Heart left ventricle (tissue), 13 donors: ENCODE results near the gene SLC4A2.

Source experiments
- POLR2A ChIP-seq, 2 donors: fragments of 450-650 bp; IDR thresholded peaks; one replicate each; pipeline ENCODE4 v1.6.1; 2017; ENCODE audit warnings: antibody characterized with exemption in 2 of 2, mild to moderate bottlenecking in 2 of 2, moderate library complexity in 2 of 2
- TF ChIP-seq, protein P1 (sequence below), 12 donors: fragments of 200-600 bp; sonication (generic) in 4 of 12; IDR thresholded peaks; one replicate each; pipeline versions ENCODE4 v1.5.0 to v1.8.0; 2018 to 2022; ENCODE audit warnings: antibody characterized with exemption in 12 of 12, mild to moderate bottlenecking in 5 of 12
- donor health status: ischemic (EF 13 %, LVEDD 7.1; RV severe dilation, severe dysfunction).
- donor health status: DM: no; HTN: yes; CAD: no.
- donor health status: DM: no; HTN: no; CAD: no.
- donor health status: ischemic (EF 25% LVEDD 6.9; RV normal size, moderate dysfunction).
- donor health status: ischemic (EF 25% LVEDD 5.7; RV mildly dilated, moderate dysfunction).
- donor health status: ischemic (EF 35%, LVEDD 5.7; RV mildly dilated, moderate dysfunction).
- donor health status: nonischemic (EF 11% LVEDD 7.7; RV severe dilation, severe dysfunction).
- donor health status: DM: yes; HTN: yes; CAD: no.
- donor health status: PGD.
- donor health status: ischemic (EF 29% LVEDD 5.4; RV normal size, mild dysfunction).
- donor health status: nonischemic (EF 23%, LVEDD 6.1; RV moderate dilation, normal function).

DNA sequence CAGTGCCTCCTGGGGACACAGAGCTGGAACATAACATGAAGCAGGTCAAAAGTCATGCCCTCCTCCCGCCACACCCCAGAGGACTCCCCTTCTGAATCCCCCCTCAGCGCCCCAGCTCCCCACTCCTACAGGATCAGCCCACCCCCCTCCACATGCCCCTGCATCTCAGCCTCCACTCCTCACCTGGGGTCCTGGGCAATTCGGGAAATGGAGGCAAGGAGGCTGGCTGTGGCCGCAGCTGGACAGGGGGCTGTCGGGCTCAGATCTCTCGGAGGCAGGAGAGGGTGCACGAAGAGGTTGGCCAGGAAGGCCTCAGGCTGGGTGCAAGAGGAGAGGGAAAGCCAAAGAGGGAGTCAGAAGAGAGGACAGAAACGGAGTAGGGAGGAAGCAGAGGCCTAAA is 42.9 kb upstream of the SLC4A2 start:
- TF ChIP-seq, protein P1, sequence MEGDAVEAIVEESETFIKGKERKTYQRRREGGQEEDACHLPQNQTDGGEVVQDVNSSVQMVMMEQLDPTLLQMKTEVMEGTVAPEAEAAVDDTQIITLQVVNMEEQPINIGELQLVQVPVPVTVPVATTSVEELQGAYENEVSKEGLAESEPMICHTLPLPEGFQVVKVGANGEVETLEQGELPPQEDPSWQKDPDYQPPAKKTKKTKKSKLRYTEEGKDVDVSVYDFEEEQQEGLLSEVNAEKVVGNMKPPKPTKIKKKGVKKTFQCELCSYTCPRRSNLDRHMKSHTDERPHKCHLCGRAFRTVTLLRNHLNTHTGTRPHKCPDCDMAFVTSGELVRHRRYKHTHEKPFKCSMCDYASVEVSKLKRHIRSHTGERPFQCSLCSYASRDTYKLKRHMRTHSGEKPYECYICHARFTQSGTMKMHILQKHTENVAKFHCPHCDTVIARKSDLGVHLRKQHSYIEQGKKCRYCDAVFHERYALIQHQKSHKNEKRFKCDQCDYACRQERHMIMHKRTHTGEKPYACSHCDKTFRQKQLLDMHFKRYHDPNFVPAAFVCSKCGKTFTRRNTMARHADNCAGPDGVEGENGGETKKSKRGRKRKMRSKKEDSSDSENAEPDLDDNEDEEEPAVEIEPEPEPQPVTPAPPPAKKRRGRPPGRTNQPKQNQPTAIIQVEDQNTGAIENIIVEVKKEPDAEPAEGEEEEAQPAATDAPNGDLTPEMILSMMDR (IDR thresholded peaks at IDR 0.05) = no peak
- no peak for TF ChIP-seq POLR2A (IDR thresholded peaks at IDR 0.05)
